DND-41 (cell line): Measurements from ENCODE around the gene TJP2.

Experiments
- ATAC-seq: fragments of 200-7000 bp; cut with Tn5 transposase; 3 replicates; pipeline ENCODE4 v1.9.1; 2021; ENCODE audit warnings: low read depth; ENCODE audit not compliant: insufficient read depth
- DNase-seq: peaks from one replicate; pipeline ENCODE4 v3.0.0-alpha.2; 2020
- H2AFZ ChIP-seq: 2 replicates; pipeline ENCODE4 v1.6.0; 2012; ENCODE audit warnings: low read depth, low read length
- H3K27ac ChIP-seq: 2 replicates; pipeline ENCODE4 v1.5.1; 2012; ENCODE audit warnings: low read length, inconsistent platforms
- H3K27me3 ChIP-seq: fragments of 200-600 bp; sonication (generic); 2 replicates; pipeline ENCODE4 v1.6.0; 2012; ENCODE audit warnings: low read length, mild to moderate bottlenecking, inconsistent platforms; ENCODE audit not compliant: insufficient read depth, poor library complexity
- H3K36me3 ChIP-seq: 2 replicates; pipeline ENCODE4 v1.5.1; 2012; ENCODE audit warnings: low read length, inconsistent platforms; ENCODE audit not compliant: insufficient read depth
- H3K4me1 ChIP-seq: 2 replicates; pipeline ENCODE4 v1.5.1; 2012; ENCODE audit warnings: mild to moderate bottlenecking, low read length; ENCODE audit not compliant: insufficient read depth
- H3K4me2 ChIP-seq: 2 replicates; pipeline ENCODE4 v1.6.0; 2012; ENCODE audit warnings: mild to moderate bottlenecking, moderate library complexity, low read length, inconsistent platforms; ENCODE audit not compliant: insufficient read depth
- H3K4me3 ChIP-seq, 2 experiments: fragments of 200-600 bp in 1 of 2; shearing (Covaris generic) in 1 of 2; 2 replicates each; pipeline ENCODE4 v1.5.1; 2012 to 2016; ENCODE audit warnings: inconsistent platforms in 2 of 2, low read length in 2 of 2, mild to moderate bottlenecking in 2 of 2, low read depth in 1 of 2, moderate library complexity in 1 of 2
- H3K79me2 ChIP-seq: 2 replicates; pipeline ENCODE4 v1.6.0; 2012; ENCODE audit warnings: low read length, inconsistent platforms; ENCODE audit not compliant: insufficient read depth
- H3K9ac ChIP-seq: 2 replicates; pipeline ENCODE4 v1.6.0; 2012; ENCODE audit warnings: low read depth, mild to moderate bottlenecking, inconsistent platforms, low read length, moderate library complexity
- H3K9me3 ChIP-seq: 2 replicates; pipeline ENCODE4 v1.5.1; 2012; ENCODE audit warnings: low read length, moderate library complexity, mild to moderate bottlenecking, inconsistent platforms; ENCODE audit not compliant: insufficient read depth, severe bottlenecking
- H4K20me1 ChIP-seq: 2 replicates; pipeline ENCODE4 v1.6.0; 2012; ENCODE audit warnings: low read length; ENCODE audit not compliant: insufficient read depth
- EZH2 ChIP-seq: IDR thresholded peaks from 3 replicates; pipeline ENCODE4 v1.6.1; 2012; ENCODE audit warnings: borderline replicate concordance, low read depth, mild to moderate bottlenecking, moderate library complexity, low read length, inconsistent platforms; ENCODE audit not compliant: severe bottlenecking
- TF ChIP-seq, protein P1 (sequence below): IDR thresholded peaks from 2 replicates; pipeline ENCODE4 v1.5.1; 2012; ENCODE audit warnings: borderline replicate concordance, low read length, moderate library complexity, mild to moderate bottlenecking; ENCODE audit not compliant: poor library complexity, severe bottlenecking; ENCODE audit errors: extremely low read depth

The TJP2 gene

DNA sequence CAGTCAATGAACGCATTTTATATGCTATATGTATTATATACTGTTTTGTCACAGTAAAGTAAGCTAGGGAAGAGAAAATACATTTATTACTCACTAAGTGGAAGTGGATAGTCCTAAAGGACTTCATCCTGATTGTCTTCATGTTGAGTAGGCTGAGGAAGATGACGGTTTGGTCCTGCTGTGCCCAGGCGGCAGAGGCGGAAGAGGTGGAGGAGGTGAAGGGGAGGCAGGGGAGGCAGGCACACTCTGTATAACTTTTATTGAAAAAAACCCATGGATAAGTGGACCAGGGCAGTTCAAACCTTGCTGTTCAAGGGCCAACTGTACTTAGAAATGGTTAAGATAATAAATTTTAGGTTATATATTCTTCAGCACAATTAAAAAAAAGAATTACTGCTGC is 28.5 kb downstream of the TJP2 start:
- no peak overlapping the region for H3K27ac ChIP-seq
- no peaks in the 10 kb centered on the region for H3K79me2 ChIP-seq
- H3K4me1 ChIP-seq, result no peaks in the 10 kb centered on the region
- TF ChIP-seq, protein P1, sequence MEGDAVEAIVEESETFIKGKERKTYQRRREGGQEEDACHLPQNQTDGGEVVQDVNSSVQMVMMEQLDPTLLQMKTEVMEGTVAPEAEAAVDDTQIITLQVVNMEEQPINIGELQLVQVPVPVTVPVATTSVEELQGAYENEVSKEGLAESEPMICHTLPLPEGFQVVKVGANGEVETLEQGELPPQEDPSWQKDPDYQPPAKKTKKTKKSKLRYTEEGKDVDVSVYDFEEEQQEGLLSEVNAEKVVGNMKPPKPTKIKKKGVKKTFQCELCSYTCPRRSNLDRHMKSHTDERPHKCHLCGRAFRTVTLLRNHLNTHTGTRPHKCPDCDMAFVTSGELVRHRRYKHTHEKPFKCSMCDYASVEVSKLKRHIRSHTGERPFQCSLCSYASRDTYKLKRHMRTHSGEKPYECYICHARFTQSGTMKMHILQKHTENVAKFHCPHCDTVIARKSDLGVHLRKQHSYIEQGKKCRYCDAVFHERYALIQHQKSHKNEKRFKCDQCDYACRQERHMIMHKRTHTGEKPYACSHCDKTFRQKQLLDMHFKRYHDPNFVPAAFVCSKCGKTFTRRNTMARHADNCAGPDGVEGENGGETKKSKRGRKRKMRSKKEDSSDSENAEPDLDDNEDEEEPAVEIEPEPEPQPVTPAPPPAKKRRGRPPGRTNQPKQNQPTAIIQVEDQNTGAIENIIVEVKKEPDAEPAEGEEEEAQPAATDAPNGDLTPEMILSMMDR, result no peak
- TF ChIP-seq EZH2, result no peak
- peaks cover 8% of the 10 kb centered on the region; the same call in 1 of the 2 replicates for H4K20me1 ChIP-seq
- no peaks in the 10 kb centered on the region for H3K27me3 ChIP-seq
- no peak overlapping the region for H3K4me2 ChIP-seq
- no peak overlapping the region for H3K4me3 ChIP-seq
- no peak for DNase-seq
- no peak for ATAC-seq
- H3K36me3 ChIP-seq, result no peaks in the 10 kb centered on the region
- H3K9me3 ChIP-seq, result no peaks in the 10 kb centered on the region
- H3K9ac ChIP-seq, result no peak overlapping the region
- no peak overlapping the region for H2AFZ ChIP-seq

DNA sequence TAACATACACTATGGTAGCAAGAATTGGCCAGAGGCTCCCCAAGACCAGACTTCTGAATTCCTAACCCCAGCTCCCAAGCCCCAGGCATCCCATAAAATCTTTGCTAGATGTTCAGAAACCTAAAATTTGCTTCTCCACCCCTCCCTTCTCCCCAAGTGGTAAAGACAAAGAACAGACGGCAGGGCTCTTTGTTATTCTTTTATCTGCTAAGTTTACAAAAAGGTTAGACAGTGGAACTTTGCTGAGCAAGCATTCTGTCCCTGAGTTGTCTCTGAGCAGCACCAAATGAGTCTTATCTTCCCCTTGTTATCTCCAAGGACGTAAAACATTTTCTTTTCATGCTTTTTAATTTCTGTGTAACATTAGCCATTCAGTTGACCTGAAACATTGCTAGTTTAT is 30.2 kb downstream of the TJP2 start:
- H3K79me2 ChIP-seq, result no peaks in the 10 kb centered on the region
- no peaks in the 10 kb centered on the region for H3K27me3 ChIP-seq
- ATAC-seq, result no peak
- no peak overlapping the region for H3K9ac ChIP-seq
- H3K36me3 ChIP-seq, result no peaks in the 10 kb centered on the region
- no peak overlapping the region for H3K27ac ChIP-seq
- H2AFZ ChIP-seq, result no peak overlapping the region
- H3K4me1 ChIP-seq, result no peaks in the 10 kb centered on the region
- DNase-seq, result no peak
- no peaks in the 10 kb centered on the region for H3K9me3 ChIP-seq
- no peak overlapping the region for H3K4me2 ChIP-seq
- no peak overlapping the region for H3K4me3 ChIP-seq
- TF ChIP-seq, protein P1, result no peak
- TF ChIP-seq EZH2, result no peak
- H4K20me1 ChIP-seq, result peaks cover 8% of the 10 kb centered on the region; the same call in 1 of the 2 replicates

DNA sequence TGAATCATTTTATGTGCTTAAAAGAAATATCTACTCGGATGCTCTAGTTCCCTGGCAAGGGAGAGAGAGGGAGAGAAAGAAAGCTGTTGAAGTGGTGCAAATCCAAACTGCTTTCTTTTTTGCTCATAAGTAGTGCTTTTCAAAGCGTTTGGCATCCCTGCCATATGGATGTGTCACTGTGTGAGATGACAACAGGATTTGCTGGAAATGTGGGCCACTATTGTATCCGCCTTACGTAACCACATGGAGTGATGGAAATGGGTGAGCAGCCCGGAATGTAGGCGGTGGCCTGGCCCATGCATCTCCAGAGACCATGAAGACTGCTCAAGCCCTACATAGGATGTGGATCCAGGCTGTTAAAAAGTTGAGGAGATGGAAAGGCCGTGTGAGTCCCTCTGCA is 30.8 kb downstream of the TJP2 start:
- Histone ChIP-seq H3K4me1 (no peaks in the 10 kb centered on the region), H4K20me1 (peaks cover 8% of the 10 kb centered on the region; the same call in 1 of the 2 replicates), H3K27ac (no peak overlapping the region), H3K4me2 (no peak overlapping the region), H2AFZ (no peak overlapping the region), H3K27me3 (no peaks in the 10 kb centered on the region), H3K9ac (no peak overlapping the region), H3K9me3 (no peaks in the 10 kb centered on the region), H3K36me3 (no peaks in the 10 kb centered on the region), H3K79me2 (no peaks in the 10 kb centered on the region), H3K4me3 (no peak overlapping the region)
- TF ChIP-seq EZH2, result no peak
- TF ChIP-seq, protein P1, result no peak
- ATAC-seq, result no peak
- no peak for DNase-seq

DNA sequence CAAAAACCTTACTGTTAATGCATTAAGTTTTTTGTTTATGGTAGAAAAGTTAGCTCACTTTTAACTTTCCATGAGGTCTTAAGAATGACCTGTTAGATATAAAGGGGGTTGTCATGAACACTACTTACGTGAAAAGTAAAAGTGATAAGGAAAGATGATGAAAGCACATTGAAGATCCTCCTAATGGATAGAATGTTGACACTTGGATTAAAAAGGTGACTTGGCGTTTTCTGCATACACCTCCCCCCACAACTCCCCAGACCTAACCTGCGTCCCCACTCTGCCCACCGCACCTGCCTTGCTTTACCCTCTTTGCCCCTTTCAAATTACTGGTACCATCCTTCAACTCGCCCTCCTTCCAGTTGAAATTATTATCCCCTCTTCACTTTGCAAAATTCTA is 32.0 kb downstream of the TJP2 start:
- Histone ChIP-seq H3K27ac (no peak overlapping the region), H3K9me3 (no peaks in the 10 kb centered on the region), H3K36me3 (no peaks in the 10 kb centered on the region), H4K20me1 (peaks cover 3% of the 10 kb centered on the region; the same call in 1 of the 2 replicates), H3K4me1 (no peaks in the 10 kb centered on the region), H2AFZ (no peak overlapping the region), H3K4me2 (no peak overlapping the region), H3K79me2 (no peaks in the 10 kb centered on the region), H3K27me3 (no peaks in the 10 kb centered on the region), H3K9ac (no peak overlapping the region), H3K4me3 (no peak overlapping the region)
- ATAC-seq (no peak), DNase-seq (no peak)
- TF ChIP-seq, protein P1, result no peak
- no peak for TF ChIP-seq EZH2
